SK-N-MC (cell line): ENCODE measurements around the gene LTB.

ENCODE experiments used
- DNase-seq: peaks from one replicate; pipeline ENCODE4 v3.0.0-alpha.2; 2011; ENCODE audit warnings: low read depth, low spot score
- H3K27ac ChIP-seq: fragments of 200-600 bp; sonication (generic); 2 replicates; pipeline ENCODE4 v1.5.1; 2016; ENCODE audit warnings: mixed run types
- H3K36me3 ChIP-seq: fragments of 200-600 bp; sonication (generic); 2 replicates; pipeline ENCODE4 v1.6.1; 2017; ENCODE audit warnings: antibody characterized with exemption, low read length, mixed read lengths; ENCODE audit not compliant: insufficient read depth
- H3K4me3 ChIP-seq: fragments of 200-600 bp; sonication (generic); 2 replicates; pipeline ENCODE4 v1.5.1; 2016
- H3K9ac ChIP-seq: fragments of 200-600 bp; sonication (generic); 2 replicates; pipeline ENCODE4 v1.8.0; 2017; ENCODE audit warnings: mixed run types, mixed read lengths; ENCODE audit not compliant: insufficient read length
- H3K9me3 ChIP-seq: fragments of 200-600 bp; sonication (generic); 2 replicates; pipeline ENCODE4 v1.6.1; 2017; ENCODE audit warnings: low read depth, mild to moderate bottlenecking, antibody characterized with exemption, low read length, moderate library complexity, mixed read lengths
- EZH2 ChIP-seq: fragments of 200-600 bp; sonication (generic); IDR thresholded peaks from one replicate; pipeline ENCODE4 v1.6.1; 2017; ENCODE audit warnings: antibody characterized with exemption
- FOXP2 ChIP-seq: optimal IDR thresholded peaks from 2 replicates; pipeline ENCODE3; 2011; ENCODE audit warnings: mild to moderate bottlenecking, moderate library complexity; ENCODE audit not compliant: insufficient read depth; ENCODE audit errors: extremely low read length, control extremely low read depth
- POLR2AphosphoS5 ChIP-seq: IDR thresholded peaks from 2 replicates; pipeline ENCODE4 v1.6.1; 2012; ENCODE audit warnings: mild to moderate bottlenecking, low read depth, low read length, borderline replicate concordance

The LTB gene

DNA sequence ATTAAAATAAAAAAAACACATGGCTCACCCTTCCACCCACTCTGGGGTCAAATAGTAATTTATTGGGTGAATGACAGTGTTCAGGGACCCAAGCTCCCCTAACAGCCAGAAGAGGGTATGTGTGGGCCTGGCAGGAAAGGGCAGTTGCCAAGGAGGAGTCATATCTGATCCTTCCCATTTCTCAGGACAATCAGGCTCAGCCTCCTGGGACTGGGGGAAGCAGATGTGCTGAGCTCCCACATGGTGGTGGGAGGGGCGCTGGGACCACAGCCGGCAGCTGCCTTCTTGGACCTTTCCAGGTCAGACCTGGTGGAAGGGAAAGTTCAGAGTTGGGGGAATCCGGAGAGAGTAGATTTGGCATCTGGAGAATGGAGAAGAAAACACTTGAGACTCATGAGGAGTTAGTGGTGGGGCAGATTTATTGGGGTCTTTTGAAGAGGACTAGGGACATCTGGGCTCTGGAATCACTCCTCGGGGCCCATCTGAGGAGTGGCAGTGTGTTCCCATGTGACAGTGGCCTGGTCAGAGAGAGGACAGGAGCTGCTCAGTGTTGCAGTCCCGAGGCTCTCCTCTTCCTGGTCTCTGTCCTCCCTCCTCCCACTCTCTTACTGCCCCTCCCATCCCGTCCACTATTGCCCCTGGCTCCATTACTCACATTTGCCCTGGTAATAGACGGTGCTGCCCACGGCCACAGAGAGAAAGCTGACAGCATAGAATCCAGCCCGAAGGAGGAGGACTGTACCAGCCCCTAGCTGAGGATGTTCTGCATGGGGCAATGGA is 6.8 kb upstream of the LTB start:
- Histone ChIP-seq H3K9ac (no peak overlapping the region), H3K4me3 (no peak overlapping the region), H3K36me3 (no peaks in the 10 kb centered on the region), H3K27ac (no peak overlapping the region), H3K9me3 (no peaks in the 10 kb centered on the region)
- DNase-seq, result no peak
- no peak for TF ChIP-seq POLR2AphosphoS5
- no peak for TF ChIP-seq EZH2
- no peak for TF ChIP-seq FOXP2

DNA sequence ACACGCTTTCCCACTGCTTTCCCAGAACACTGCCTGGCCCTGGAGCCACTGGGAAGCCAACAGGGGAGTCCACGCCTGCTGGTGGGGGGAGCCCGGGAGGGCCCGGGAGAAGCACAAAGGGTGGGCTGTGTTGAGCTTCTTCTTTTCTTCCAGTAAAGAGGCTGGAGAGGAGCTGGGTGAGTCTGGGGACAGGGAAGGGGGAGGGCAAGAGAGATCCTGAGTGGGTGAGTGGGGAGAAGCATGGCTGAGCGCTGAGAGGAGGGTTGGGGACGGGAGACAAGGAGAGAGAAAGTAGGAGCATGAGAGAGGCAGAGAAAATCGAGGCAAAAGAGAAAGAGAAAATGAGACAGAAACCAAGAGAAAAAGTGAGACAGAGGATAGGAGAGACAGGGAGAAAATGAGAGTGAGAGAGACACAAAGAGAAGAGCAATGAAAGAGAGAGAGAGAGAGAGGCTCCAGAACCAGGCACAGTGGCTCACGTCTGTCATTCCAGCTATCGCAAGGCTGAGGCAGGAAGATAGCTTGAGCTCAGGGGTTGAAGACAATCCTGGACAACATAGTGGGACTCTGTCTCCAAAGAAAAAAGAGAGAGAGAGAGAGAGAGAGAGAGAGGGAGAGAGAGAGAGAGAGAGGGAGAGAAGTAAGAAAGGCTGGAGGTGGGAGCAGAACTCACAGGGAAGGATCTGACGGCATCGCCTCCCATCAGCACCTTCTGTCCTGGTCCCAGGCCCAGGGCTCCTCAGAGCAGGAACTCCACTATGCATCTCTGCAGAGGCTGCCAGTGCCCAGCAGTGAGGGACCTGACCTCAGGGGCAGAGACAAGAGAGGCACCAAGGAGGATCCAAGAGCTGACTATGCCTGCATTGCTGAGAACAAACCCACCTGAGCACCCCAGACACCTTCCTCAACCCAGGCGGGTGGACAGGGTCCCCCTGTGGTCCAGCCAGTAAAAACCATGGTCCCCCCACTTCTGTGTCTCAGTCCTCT is 5.9 kb upstream of the LTB start:
- H3K27ac ChIP-seq, result 0 out of 2 replicates have a peak overlapping the region, but pooled peaks have one; percentile 25

GRCh38 chr6:31586599-31587281 is 4.5 kb upstream of the LTB start:
- Histone ChIP-seq H3K9me3 (no peaks in the 10 kb centered on the region), H3K36me3 (no peaks in the 10 kb centered on the region), H3K27ac (no peak overlapping the region), H3K4me3 (0 out of 2 replicates have a peak overlapping the region, but pooled peaks have one; percentile 25), H3K9ac (no peak overlapping the region)
- no peak for TF ChIP-seq EZH2
- TF ChIP-seq FOXP2, result no peak
- TF ChIP-seq POLR2AphosphoS5, result no peak
- no peak for DNase-seq

More for the DNA sequence above, 5.9 kb upstream of the LTB start:
- no peaks in the 10 kb centered on the region for H3K9me3 ChIP-seq
- no peak for DNase-seq
- H3K9ac ChIP-seq, result no peak overlapping the region
- H3K36me3 ChIP-seq, result no peaks in the 10 kb centered on the region
- TF ChIP-seq POLR2AphosphoS5, result no peak
- TF ChIP-seq FOXP2, result no peak
- no peak for TF ChIP-seq EZH2
- no peak overlapping the region for H3K4me3 ChIP-seq

GRCh38 chr6:31586008-31586407 is 3.8 kb upstream of the LTB start, which contains the start of gene LST1:
Gene LST1, plus strand, starts transcription at chr6:31586277. Its CDS starts 1,023 bp downstream, at chr6:31587300.
- Histone ChIP-seq H3K9me3 (no peaks in the 10 kb centered on the region), H3K9ac (no peak within 1 kb of the TSS), H3K27ac (no peak within 1 kb of the TSS), H3K36me3 (no peaks in the 10 kb centered on the region), H3K4me3 (0 out of 2 replicates have a peak within 1 kb of the TSS, but pooled peaks have one; percentile 25)
- TF ChIP-seq POLR2AphosphoS5, result no peak
- no peak for TF ChIP-seq EZH2
- no peak for TF ChIP-seq FOXP2
- DNase-seq, result no peak

GRCh38 chr6:31585491-31585890 is 3.3 kb upstream of the LTB start:
- H3K27ac ChIP-seq, result no peak overlapping the region
- H3K9me3 ChIP-seq, result no peaks in the 10 kb centered on the region
- no peak for DNase-seq
- H3K36me3 ChIP-seq, result no peaks in the 10 kb centered on the region
- no peak overlapping the region for H3K4me3 ChIP-seq
- TF ChIP-seq POLR2AphosphoS5 (no peak), FOXP2 (no peak), EZH2 (no peak)
- no peak overlapping the region for H3K9ac ChIP-seq

GRCh38 chr6:31581434-31582229 is 592 bp downstream of the LTB start:
- H3K9ac ChIP-seq, result peak overlapping the region; percentile 81
- H3K4me3 ChIP-seq, result peak overlapping the region; percentile 88
- H3K36me3 ChIP-seq, result no peaks in the 10 kb centered on the region
- no peak overlapping the region for H3K27ac ChIP-seq
- DNase-seq, result no peak
- TF ChIP-seq POLR2AphosphoS5, result no peak
- no peak for TF ChIP-seq FOXP2
- no peak for TF ChIP-seq EZH2
- H3K9me3 ChIP-seq, result no peaks in the 10 kb centered on the region

DNA sequence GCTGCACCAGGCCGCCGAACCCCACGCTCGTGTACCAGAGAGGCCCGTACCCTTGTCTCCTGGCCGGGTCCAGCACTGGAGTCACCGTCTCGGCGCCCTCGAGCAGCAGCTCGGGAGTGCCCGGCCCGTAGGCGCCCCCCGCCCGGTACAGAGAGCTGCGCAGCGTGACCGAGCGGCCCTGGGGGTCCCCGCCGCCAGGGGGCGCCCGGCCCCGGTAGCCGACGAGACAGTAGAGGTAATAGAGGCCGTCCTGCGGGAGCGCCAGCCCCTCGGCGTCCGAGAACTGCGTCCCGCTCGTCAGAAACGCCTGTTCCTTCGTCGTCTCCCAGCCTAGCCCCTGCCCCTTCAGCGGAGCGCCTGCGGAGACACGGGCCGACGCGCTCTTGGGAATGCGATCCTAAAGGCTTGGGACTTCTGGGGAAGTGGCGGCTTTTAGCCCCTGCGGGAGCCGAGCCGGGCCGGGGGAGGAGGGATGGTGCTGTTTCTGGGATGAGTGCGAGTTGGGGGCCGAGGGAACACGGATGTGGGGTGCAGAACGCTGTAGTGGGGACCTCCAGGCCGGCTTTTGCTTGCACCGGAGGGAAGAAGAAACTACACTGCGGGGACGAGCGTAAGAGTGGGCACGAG is 1.3 kb downstream of the LTB start:
- no peaks in the 10 kb centered on the region for H3K9me3 ChIP-seq
- H3K4me3 ChIP-seq, result peak overlapping the region; percentile 88
- H3K27ac ChIP-seq, result no peak overlapping the region
- no peaks in the 10 kb centered on the region for H3K36me3 ChIP-seq
- no peak for DNase-seq
- H3K9ac ChIP-seq, result peak overlapping the region; percentile 81
- TF ChIP-seq POLR2AphosphoS5, result peak; percentile 74; the same call in 1 of the 2 replicates
- TF ChIP-seq FOXP2, result peak; percentile 26
- TF ChIP-seq EZH2, result no peak
